NCI-H1436 treated with DMSO at 0.1 percent for 48 hours (cell line): Measurements from ENCODE around the gene LDB2.
"Not testable (repeated sequence)": the region's sequence is repeated elsewhere in the genome, so short reads cannot be mapped to it uniquely, and the experiment has no call there.

Experiments
- DNase-seq: peaks from one replicate; lab custom pipeline; 2025; lab: John Stamatoyannopoulos, UW

Gene LDB2

DNA sequence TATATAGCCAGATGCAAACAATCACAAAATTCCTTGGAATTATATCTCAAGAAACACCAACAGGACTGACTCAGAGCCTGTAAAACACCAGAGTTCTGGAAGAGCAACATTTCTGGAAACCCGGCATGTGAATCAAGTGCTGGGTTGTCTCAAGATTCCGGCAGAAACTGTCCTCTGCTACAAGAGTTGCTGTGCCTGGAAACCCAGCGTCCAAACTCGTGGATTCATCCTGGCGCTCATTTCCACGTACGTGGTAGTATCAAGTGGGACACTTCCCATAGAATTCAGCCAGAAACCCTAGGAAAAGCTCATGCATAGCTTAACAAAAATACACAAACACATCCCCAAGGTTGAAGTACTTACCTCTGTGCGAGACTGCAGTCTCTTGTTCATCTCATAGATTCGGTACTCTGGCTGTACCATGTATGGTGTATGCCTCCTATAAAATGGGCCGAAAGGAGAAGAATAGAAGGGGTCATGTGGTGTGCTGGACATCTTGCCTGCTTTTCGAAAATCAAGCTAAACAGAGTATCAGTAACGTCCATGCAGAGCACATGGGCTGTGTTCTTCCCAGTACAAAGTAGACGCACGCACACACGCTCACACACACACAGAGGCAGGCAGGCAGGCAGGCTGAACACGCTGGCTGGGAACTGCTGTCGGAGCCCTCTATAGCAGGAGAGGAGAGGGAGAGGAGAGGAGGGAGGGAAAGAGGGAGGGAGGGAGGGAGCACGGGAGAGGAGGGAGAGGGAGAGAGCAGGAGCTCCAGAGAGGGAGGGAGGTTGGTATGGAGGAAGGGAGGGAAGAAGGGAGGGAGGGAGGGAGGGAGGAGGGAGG, at the start of gene LDB2:
Gene LDB2 (minus strand): TSS at position 655 of the 837 bp plus-strand sequence.
- DNase-seq: no peak

DNA sequence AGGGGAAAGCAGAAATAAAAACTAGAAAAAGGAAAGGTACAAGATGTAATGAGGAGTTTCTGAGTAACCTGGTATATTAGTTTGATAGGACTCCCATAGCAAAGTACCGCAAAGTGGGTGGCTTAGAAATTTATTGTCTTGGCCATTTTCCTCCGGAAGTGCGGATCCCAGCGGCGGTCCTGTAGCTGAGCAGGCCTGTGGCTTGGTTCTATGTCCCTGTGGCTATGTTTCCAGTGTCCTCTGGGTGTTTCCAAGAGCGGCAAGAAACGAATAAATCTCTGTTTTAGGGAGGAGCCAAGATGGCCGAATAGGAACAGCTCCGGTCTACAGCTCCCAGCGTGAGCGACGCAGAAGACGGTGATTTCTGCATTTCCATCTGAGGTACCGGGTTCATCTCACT, 44.0 kb upstream of the LDB2 start:
- no peak for DNase-seq

GRCh38 chr4:16939178-16939577, 40.7 kb upstream of the LDB2 start:
- DNase-seq: no peak

GRCh38 chr4:16938512-16939040, 40.1 kb upstream of the LDB2 start:
- DNase-seq: no peak

- no peak for DNase-seq
Measured at GRCh38 chr4:16931339-16932305, 33.2 kb upstream of the LDB2 start.

DNA sequence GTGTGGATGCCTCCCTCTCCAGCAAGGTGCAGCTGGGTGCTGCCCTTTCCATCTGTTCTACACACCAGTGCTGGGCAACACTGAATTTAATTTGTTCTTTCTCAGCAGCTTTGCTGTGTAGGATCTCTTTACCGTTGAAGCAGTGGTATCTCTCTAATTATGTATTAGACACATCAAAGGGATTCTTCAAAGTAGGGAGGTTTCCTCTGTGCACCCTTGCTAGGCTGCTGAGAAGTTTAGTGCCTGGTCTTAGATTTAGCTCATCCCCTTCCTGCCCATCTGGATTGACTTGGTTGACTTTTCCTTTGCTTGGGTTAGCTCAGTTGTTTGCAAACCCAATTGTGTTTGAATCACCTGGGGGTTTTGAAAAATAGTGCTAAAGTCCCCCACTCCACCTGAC, 27.8 kb upstream of the LDB2 start:
- DNase-seq: no peak

DNA sequence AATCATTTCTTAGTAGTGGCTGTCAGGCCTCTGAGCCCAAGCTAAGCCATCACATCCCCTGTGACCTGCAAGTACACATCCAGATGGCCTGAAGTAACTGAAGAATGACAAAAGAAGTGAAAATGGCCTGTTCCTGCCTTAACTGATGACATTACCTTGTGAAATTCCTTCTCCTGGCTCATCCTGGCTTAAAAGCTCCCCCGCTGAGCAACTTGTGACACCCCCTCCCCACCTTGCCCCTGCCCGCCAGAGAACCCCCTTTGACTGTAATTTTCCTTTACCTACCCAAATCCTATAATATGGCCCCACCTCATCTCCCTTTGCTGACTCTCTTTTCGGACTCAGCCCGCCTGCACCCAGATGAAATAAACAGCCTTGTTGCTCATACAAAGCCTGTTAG, 20.3 kb upstream of the LDB2 start:
- not testable (repeated sequence) for DNase-seq

GRCh38 chr4:16916719-16917337, 18.4 kb upstream of the LDB2 start:
- no peak for DNase-seq

GRCh38 chr4:16916031-16916430, 17.6 kb upstream of the LDB2 start:
- no peak for DNase-seq

DNA sequence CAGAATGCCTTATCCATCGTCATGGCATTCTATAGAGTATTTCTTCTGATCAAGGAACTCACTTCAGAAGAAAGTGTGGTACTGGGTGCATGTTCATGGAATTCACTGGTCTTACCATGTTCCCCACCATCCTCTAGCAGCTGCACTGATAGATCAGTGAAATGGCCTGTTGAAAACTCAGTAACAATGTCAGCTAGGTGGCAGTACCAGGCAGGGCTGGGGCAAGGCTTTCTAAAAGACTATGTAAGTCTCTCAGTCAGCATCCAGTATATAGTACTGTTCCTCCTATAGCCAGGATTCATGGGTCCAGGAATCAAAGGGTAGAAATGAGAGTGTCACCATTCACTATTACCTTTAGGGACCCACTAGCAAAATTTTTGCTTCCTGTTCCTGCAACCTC, 15.8 kb upstream of the LDB2 start:
- DNase-seq: no peak

GRCh38 chr4:16912896-16913295, 14.5 kb upstream of the LDB2 start:
- no peak for DNase-seq

DNA sequence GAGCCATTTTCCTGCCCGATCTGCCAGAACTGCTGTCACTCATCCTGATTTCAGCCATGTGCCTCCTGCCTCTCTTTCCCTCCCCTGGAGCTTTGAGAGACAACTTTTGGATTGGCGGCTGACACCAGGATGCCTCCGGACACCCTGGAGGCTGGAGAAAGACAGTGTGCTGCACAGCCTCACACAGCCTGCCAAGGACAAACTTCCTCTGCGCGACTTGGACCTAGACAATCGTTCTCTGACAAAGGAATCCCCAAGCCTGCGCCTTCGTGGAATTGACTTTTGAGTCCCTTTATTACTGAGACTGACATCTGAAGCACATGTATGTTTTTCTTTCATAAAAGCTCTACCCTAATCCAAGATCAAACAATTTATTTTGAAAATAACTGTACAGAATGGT, 10.8 kb upstream of the LDB2 start:
- DNase-seq: no peak

DNA sequence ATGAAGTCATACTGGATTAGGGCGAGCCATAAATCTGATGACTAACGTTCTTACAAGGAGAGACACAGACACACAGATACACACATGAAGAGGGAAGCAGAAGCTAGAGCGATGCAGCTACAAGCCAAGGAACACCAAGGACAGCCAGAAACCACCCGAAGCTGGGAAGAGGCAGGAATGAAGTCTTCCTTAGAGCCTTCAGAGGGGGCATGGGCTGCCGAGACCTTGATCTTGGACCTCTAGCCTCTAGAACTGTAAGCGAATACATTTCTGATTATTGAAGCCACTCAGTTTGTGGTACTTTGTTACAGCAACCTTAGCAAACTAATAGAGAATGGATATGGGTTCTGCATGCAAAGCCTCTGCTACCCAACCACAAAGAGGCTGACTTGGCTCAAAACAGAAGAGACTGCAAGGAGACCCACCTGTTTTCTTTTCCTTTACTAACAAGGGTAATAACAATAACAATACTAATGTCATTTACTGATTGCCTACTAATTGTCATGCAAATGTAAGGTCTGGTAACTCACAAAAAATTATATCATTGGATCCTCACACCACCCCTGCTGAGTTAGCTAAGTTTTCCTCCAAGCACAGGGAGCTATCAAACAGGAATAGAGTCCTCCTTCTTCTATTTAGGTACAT, 10.1 kb upstream of the LDB2 start:
- DNase-seq: no peak

DNA sequence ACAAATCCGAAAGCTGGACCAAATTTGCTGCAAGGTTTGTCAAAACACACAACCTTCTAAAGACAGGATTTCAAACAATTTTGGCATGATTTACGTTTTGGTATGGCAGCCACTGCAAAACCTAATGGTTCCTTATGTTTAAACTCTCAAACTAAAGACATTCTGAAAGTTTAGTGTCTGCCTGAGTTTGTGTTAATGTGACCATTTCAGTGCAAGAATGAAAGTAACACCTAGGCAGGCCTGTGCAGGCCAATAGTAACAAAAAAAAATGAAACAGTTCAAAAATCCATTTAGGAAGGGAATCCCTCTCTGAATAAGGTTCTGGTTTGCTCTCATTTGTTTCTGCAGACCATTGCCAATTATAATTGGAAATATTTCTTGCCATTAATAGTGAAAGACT, 1.9 kb upstream of the LDB2 start:
- no peak for DNase-seq

GRCh38 chr4:16896881-16897750, 1.3 kb downstream of the LDB2 start:
- DNase-seq: no peak

GRCh38 chr4:16894406-16894805, 4.0 kb downstream of the LDB2 start:
- no peak for DNase-seq

- DNase-seq: no peak
Measured at GRCh38 chr4:16893141-16893651, 5.2 kb downstream of the LDB2 start.

- DNase-seq: no peak
Measured at GRCh38 chr4:16890651-16891050, 7.8 kb downstream of the LDB2 start.

GRCh38 chr4:16889945-16890344, 8.5 kb downstream of the LDB2 start:
- no peak for DNase-seq

DNA sequence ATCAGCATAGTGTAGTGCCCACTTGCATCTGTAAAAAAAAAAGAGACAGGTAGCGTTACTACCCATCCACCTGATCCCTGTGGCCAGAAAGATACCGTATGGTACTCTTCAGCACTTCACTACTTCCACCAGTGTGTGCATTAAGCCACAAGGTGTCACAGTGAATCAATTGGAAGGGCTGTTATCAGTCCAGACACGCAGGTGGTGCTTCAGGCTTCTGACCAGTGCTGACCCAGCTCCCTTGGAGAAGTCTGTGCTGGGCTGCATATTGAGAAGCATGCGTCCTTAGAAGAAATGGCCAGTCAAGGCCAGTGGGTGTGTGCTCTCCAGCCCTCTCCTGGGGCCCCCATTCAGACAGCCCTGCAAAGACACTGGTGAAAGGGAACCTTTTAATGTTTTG, 10.6 kb downstream of the LDB2 start:
- DNase-seq: no peak
